OCI-LY1 (cell line): Measurements from ENCODE around the gene LRRC40.

Experiments
- CTCF ChIP-seq: fragments of 200-600 bp; sonication (generic), shearing (Covaris generic); IDR thresholded peaks from 2 replicates; pipeline ENCODE4 v1.5.1; 2017; ENCODE audit warnings: mild to moderate bottlenecking, antibody characterized with exemption, low read length, moderate library complexity, mixed read lengths
- EZH2 ChIP-seq: fragments of 200-600 bp; sonication (generic), shearing (Covaris generic); IDR thresholded peaks from 2 replicates; pipeline ENCODE4 v1.8.0; 2017; ENCODE audit warnings: borderline replicate concordance, mixed run types, mild to moderate bottlenecking, antibody characterized with exemption, low read length, moderate library complexity, mixed read lengths

- TF ChIP-seq CTCF, result no peak
- no peak for TF ChIP-seq EZH2
Measured at GRCh38 chr1:70140894-70141293, 64.5 kb downstream of the LRRC40 start.
